Brain pericyte (primary cell): ENCODE measurements around the gene MBD2.

Experiments
- DNase-seq: peaks from one replicate; pipeline ENCODE4 v3.0.0-alpha.2; 2012; ENCODE audit warnings: low read depth, low spot score

MBD2 gene

GRCh38 chr18:54102123-54102522 is 122.3 kb downstream of the MBD2 start:
- DNase-seq: no peak
